AG04449 (cell line): ENCODE results near the gene ACOX3.

Source experiments
- CTCF ChIA-PET: fragments of 350-600 bp; formaldehyde crosslinking; extraction: SDS; loops from one replicate; lab custom pipeline; 2021; ENCODE audit warnings: antibody characterized with exemption; lab: Yijun Ruan, JAX
- POLR2A ChIA-PET: fragments of 400-600, 350-600 bp; formaldehyde crosslinking; extraction: SDS; loops from one replicate; lab custom pipeline; 2020; ENCODE audit warnings: antibody characterized with exemption, inconsistent platforms; lab: Yijun Ruan, JAX
- DNase-seq: peaks from one replicate; pipeline ENCODE4 v3.0.0-alpha.2; 2010; ENCODE audit warnings: low read depth, low spot score
- H3K4me3 ChIP-seq: 2 replicates; pipeline ENCODE4 v1.5.1; 2011; ENCODE audit warnings: low read depth, mild to moderate bottlenecking, control low read depth, low read length
- TF ChIP-seq, protein P1 (sequence below): IDR thresholded peaks from one replicate; pipeline ENCODE4 v1.5.1; 2011; ENCODE audit warnings: mild to moderate bottlenecking, moderate library complexity, low read length, control low read depth, inconsistent platforms; ENCODE audit not compliant: insufficient read depth; ENCODE audit errors: missing control alignments

Gene ACOX3

DNA sequence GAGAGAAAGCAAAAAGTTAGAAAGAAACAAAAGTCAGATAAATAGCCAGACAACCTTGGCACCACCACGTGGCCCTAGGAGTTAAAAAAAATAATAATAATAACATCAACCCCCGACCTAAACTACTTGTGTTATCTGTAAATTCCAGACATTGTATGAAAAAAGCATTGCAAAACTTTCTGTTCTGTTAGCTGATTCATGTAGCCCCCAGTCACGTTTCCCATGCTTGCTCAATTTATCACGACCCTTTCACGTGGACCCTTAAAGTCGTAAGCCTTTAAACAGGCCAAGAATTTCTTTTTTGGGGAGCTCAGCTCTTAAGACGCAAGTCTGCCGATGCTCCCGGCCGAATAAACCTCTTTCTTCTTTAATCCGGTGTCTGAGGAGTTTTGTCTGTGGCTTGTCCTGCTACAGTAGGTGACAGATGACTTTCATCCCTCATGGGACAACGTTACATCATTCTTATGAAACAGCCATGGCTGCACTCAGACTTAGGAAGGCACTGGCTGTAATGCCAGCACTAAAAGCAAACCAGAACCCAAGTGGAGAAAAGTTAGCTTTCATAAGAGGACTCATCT, 520 bp downstream of the ACOX3 start:
- ChIA-PET CTCF (interaction anchor here (1.1 to 2.8 kb wide), 7 partner anchors 9 to 263 kb away, joined by 3 to 8 read pairs (median 4); no protein-coding TSS in a partner anchor), POLR2A (interaction anchor here (1.8 kb wide), 1 partner anchor 12 kb away, joined by 10 read pairs; no protein-coding TSS in a partner anchor)
- TF ChIP-seq, protein P1, sequence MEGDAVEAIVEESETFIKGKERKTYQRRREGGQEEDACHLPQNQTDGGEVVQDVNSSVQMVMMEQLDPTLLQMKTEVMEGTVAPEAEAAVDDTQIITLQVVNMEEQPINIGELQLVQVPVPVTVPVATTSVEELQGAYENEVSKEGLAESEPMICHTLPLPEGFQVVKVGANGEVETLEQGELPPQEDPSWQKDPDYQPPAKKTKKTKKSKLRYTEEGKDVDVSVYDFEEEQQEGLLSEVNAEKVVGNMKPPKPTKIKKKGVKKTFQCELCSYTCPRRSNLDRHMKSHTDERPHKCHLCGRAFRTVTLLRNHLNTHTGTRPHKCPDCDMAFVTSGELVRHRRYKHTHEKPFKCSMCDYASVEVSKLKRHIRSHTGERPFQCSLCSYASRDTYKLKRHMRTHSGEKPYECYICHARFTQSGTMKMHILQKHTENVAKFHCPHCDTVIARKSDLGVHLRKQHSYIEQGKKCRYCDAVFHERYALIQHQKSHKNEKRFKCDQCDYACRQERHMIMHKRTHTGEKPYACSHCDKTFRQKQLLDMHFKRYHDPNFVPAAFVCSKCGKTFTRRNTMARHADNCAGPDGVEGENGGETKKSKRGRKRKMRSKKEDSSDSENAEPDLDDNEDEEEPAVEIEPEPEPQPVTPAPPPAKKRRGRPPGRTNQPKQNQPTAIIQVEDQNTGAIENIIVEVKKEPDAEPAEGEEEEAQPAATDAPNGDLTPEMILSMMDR: no peak
- no peak for DNase-seq
- H3K4me3 ChIP-seq: peak overlapping the region; percentile 81

DNA sequence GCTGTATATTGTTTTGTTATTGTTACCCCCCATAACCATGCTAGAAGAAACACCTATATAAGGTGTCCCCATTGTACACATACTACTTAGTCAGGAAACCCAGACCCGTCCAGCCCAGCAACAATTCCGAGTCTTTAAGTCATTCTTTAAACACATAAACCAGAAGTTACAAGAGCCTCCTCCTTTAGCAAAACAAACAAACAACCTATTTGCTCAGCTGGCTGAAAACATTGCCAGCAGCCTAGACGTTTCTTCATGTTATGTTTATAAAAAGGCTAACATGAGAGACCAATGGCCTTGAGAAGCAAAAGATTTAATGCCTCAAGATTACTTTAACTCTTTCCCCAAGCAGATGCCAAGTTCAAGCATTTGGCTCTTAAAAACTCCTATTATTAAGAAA, 1.4 kb downstream of the ACOX3 start:
- POLR2A ChIA-PET: no interaction called here
- no peak for DNase-seq
- H3K4me3 ChIP-seq: no peak overlapping the region
- TF ChIP-seq, protein P1: no peak
- CTCF ChIA-PET: interaction anchor here (1.1 to 2.8 kb wide), 5 partner anchors 11 to 262 kb away, joined by 3 to 8 read pairs (median 5); no protein-coding TSS in a partner anchor

DNA sequence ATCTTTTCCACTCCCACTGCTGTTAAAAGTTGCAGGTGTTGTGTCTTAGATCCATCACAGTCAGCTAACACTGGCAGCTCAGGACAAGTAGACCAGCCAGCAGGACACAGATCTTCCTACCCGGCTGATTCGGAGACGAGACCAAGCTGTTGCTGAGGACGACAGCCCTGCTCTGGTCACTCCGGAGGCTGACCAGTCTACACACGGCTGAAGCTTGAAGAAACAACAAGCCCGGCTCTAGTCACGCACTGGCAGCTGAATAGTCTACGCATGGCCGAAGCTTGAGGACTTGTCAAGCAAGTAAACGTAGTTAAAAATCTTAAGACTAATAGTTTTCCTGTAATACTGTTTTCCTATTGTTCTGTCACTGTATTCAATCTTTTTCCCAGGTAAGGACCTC, 1.8 kb downstream of the ACOX3 start:
- no peak for DNase-seq
- POLR2A ChIA-PET: no interaction called here
- CTCF ChIA-PET: interaction anchor here (1.2 to 2.8 kb wide), 4 partner anchors 10 to 262 kb away, joined by 4 to 7 read pairs (median 6); no protein-coding TSS in a partner anchor
- no peak overlapping the region for H3K4me3 ChIP-seq
- TF ChIP-seq, protein P1: no peak

DNA sequence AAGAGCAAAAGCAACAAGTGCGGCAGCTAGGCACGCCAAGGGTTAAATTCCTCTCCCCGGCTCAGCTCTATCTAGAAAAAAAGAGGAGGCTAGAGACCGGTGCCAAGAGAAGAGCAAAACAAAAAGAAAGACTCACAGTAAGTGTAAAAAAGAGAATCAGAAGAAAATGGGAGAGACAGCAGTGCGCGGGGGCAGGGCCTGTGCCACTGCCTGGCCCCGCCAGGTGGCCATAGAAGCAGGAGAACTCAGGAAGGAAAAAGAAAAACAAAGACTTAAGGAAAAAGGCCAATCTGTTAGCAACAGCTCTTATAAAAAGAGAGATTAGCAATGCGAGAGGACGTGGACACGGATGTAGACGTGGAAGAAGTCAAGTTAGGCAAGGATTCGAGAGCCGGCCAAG, 3.2 kb downstream of the ACOX3 start:
- DNase-seq: no peak
- ChIA-PET CTCF (interaction anchor here (1.1 kb wide), 1 partner anchor 260 kb away, joined by 3 read pairs; no protein-coding TSS in a partner anchor), POLR2A (no interaction called here)
- no peak overlapping the region for H3K4me3 ChIP-seq
- TF ChIP-seq, protein P1: no peak

DNA sequence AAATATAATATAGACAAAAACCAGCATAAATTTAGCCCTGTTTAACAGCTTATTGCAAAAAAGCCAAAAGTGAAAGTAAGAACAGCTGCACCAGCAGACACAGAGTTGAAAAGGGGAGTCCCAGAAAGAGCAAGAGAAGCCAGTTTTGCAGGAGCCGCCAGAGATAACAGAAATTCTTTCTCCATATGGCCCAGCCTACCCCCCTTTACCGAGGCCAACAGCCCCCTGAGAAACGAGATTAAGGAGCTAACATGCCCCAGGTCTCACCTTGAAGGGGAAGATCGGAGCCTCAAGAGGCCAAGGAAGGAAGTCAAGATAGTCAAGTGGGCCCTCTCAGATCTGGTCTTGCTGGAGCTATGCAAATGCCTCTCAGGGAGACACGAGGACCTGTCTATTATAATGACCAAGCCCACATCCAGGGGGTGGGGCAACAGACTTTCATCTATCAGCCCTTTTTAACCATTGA, 4.8 kb downstream of the ACOX3 start:
- ChIA-PET POLR2A (no interaction called here), CTCF (interaction anchor here (1.2 kb wide), 1 partner anchor 193 kb away, joined by 3 read pairs; no protein-coding TSS in a partner anchor)
- TF ChIP-seq, protein P1: no peak
- no peak for DNase-seq
- H3K4me3 ChIP-seq: peak overlapping the region; percentile 20; the same call in 1 of the 2 replicates

DNA sequence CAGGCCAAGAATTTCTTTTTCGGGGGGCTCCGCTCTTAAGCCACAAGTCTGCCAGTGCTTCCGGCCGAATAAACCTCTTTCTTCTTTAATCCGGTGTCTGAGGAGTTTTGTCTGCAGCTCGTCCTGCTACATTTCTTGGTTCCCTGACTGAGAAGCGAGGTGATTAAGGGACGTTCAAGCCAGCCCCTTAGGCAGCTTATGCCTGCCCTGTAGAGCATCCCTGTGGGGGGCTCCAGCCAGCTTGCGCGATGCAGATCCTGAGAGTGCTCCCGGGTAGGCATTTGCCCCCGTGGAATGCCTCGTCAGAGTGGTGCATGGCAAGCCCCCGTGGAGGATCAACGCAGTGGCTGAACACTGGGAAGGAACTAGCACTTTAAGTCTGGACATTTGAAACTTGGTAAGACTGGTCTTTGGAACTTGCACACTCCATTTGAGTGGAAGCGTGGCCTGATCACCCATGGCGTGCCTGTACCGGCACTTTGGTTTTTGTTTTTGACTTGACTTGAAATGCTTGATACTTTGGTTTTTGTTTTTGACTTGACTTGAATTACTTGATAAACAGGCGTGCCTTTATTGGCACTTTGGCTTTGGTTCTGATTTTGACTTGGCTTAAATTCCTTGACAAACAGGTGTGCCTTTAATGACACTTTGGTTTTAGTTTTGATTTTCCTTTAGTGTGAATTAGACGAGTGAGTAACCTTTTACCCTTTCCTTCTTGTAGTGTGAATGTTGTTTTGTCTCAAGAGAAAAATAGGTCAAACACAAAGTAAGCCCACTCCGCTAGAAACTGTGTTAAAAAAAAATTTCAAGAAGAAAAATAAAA, 6.1 kb downstream of the ACOX3 start:
- TF ChIP-seq, protein P1: no peak
- CTCF ChIA-PET: no interaction called here

More for the DNA sequence above, 6.1 kb downstream of the ACOX3 start:
- POLR2A ChIA-PET: no interaction called here
- H3K4me3 ChIP-seq: no peak overlapping the region
- DNase-seq: no peak
